ENCODE results near the gene TRIM9.

The TRIM9 gene

GRCh38 chr14:51094901-51095853 is at the start of gene TRIM9:
Gene TRIM9, minus strand, starts transcription at chr14:51095105. Its CDS starts 166 bp downstream, at chr14:51094939.
- peak; percentile 91 to 92 for DNase-seq

GRCh38 chr14:51140856-51141255 is 46.0 kb upstream of the TRIM9 start:
- no peak for DNase-seq

- DNase-seq = no peak
Measured at GRCh38 chr14:51140338-51140737, 45.4 kb upstream of the TRIM9 start.

GRCh38 chr14:51139121-51139681 is 44.3 kb upstream of the TRIM9 start:
- DNase-seq = no peak

- DNase-seq = no peak
Measured at GRCh38 chr14:51138404-51139103, 43.6 kb upstream of the TRIM9 start.

GRCh38 chr14:51131516-51131915 is 36.6 kb upstream of the TRIM9 start:
- DNase-seq = no peak

GRCh38 chr14:51129130-51129529 is 34.2 kb upstream of the TRIM9 start:
- DNase-seq = no peak

GRCh38 chr14:51124029-51124428 is 29.1 kb upstream of the TRIM9 start:
- DNase-seq = no peak

GRCh38 chr14:51121096-51121495 is 26.2 kb upstream of the TRIM9 start:
- no peak for DNase-seq

GRCh38 chr14:51119411-51120051 is 24.6 kb upstream of the TRIM9 start:
- DNase-seq = no peak

- DNase-seq = no peak
Measured at GRCh38 chr14:51118993-51119392, 24.1 kb upstream of the TRIM9 start.

GRCh38 chr14:51117593-51117992 is 22.7 kb upstream of the TRIM9 start:
- DNase-seq = no peak

GRCh38 chr14:51116682-51117081 is 21.8 kb upstream of the TRIM9 start:
- DNase-seq = no peak

- DNase-seq = no peak
Measured at GRCh38 chr14:51109651-51110050, 14.7 kb upstream of the TRIM9 start.

- DNase-seq = no peak
Measured at GRCh38 chr14:51107801-51108200, 12.9 kb upstream of the TRIM9 start.

- no peak for DNase-seq
Measured at GRCh38 chr14:51104467-51104866, 9.6 kb upstream of the TRIM9 start.

- DNase-seq = no peak
Measured at GRCh38 chr14:51097287-51097686, 2.4 kb upstream of the TRIM9 start.

- DNase-seq = no peak
Measured at GRCh38 chr14:51096870-51097269, 2.0 kb upstream of the TRIM9 start.

GRCh38 chr14:51095854-51096823 is 1.2 kb upstream of the TRIM9 start:
- peak in 1 of 2 experiments; percentile 22 for DNase-seq

GRCh38 chr14:51094282-51094821 is 553 bp downstream of the TRIM9 start:
- DNase-seq = peak; percentile 13 to 17
